HepG2 (cell line): ENCODE measurements around the gene CARMIL1. TPM values are rescaled to one million over a fixed set of nuclear protein-coding genes. Genes with fewer than 3 reads are reported as not detected.

Experiments used
- ATAC-seq: fragments of 200-7000 bp; cut with Tn5 transposase; 3 replicates; pipeline ENCODE4 v1.9.1; 2020; ENCODE audit warnings: mild to moderate bottlenecking, moderate library complexity
- BruUV-seq: library from RNA; stranded (reverse); fragments of 400-500 nt; replicated peaks from 2 replicates; lab custom pipeline; 2021; lab: Mats Ljungman, UMichigan
- CTCF ChIA-PET: fragments of 300-600 bp; formaldehyde crosslinking; extraction: SDS; loops from one replicate; lab custom pipeline; 2021; ENCODE audit warnings: low total read pairs, inconsistent platforms, low intra/inter-chr PET ratio; lab: Yijun Ruan, JAX
- POLR2A ChIA-PET: fragments of 350-600 bp; sonication (Branson Sonifier 250); formaldehyde crosslinking; loops from one replicate; lab custom pipeline; 2020; ENCODE audit warnings: antibody characterized with exemption, inconsistent platforms; lab: Yijun Ruan, JAX
- DNase-seq: peaks from one replicate; pipeline ENCODE4 v3.0.0-alpha.2; 2015; ENCODE audit warnings: low spot score
- FAIRE-seq: peaks from 3 replicates; lab custom pipeline; 2011; peaks lifted over from hg19 to GRCh38; lab: Jason Lieb, UNC
- H2AFZ ChIP-seq: one replicate; pipeline ENCODE4 v1.6.1; 2011; ENCODE audit warnings: low read length, inconsistent platforms
- H3K27ac ChIP-seq: fragments of 300-600 bp; 3 replicates; pipeline ENCODE4 v1.8.0; 2011; ENCODE audit warnings: mixed run types, mild to moderate bottlenecking, mixed read lengths, low read length, inconsistent platforms; ENCODE audit not compliant: insufficient read depth; ENCODE audit errors: extremely low read length
- H3K27me3 ChIP-seq, 2 experiments: fragments of 200-600 bp in 1 of 2; 2 replicates in 1 of 2; 3 replicates in 1 of 2; pipeline versions ENCODE4 v1.6.0 to v1.8.0; 2011; ENCODE audit warnings: low read length in 2 of 2, mild to moderate bottlenecking in 2 of 2, moderate library complexity in 2 of 2, inconsistent platforms in 1 of 2; ENCODE audit not compliant: insufficient read depth in 2 of 2, control insufficient read depth in 1 of 2
- H3K36me3 ChIP-seq, 2 experiments: fragments of 200-600 bp in 1 of 2; replicated peaks in 1 of 2; 2 replicates in 1 of 2; 3 replicates in 1 of 2; pipeline versions ENCODE4 v1.5.1 to v1.8.0; 2011; ENCODE audit warnings: low read length in 2 of 2, inconsistent platforms in 1 of 2; ENCODE audit not compliant: insufficient read depth in 2 of 2, control insufficient read depth in 1 of 2
- H3K4me1 ChIP-seq: 2 replicates; pipeline ENCODE4 v1.5.1; 2012; ENCODE audit warnings: low read length, inconsistent platforms; ENCODE audit not compliant: insufficient read depth
- H3K4me2 ChIP-seq: 2 replicates; pipeline ENCODE4 v1.6.0; 2011; ENCODE audit warnings: low read depth, low read length, inconsistent platforms
- H3K4me3 ChIP-seq, 3 experiments: fragments of 200-600 bp in 1 of 3; sonication (generic), shearing (Covaris generic) in 1 of 3; replicated peaks in 1 of 3; 2 replicates each; pipeline ENCODE4 v1.5.1; 2011 to 2016; ENCODE audit warnings: low read length in 3 of 3, inconsistent platforms in 2 of 3, low read depth in 2 of 3, mild to moderate bottlenecking in 2 of 3, control low read depth in 1 of 3, mixed read lengths in 1 of 3; ENCODE audit not compliant: insufficient read depth in 1 of 3
- H3K79me2 ChIP-seq: one replicate; pipeline ENCODE4 v1.6.1; 2011; ENCODE audit warnings: low read length, inconsistent platforms; ENCODE audit not compliant: insufficient read depth
- H3K9ac ChIP-seq: 2 replicates; pipeline ENCODE4 v1.6.0; 2011; ENCODE audit warnings: mild to moderate bottlenecking, low read depth, low read length, inconsistent platforms; ENCODE audit not compliant: insufficient read depth
- H3K9me3 ChIP-seq: 2 replicates; pipeline ENCODE4 v1.5.1; 2012; ENCODE audit warnings: mild to moderate bottlenecking, low read length
- H4K20me1 ChIP-seq: 2 replicates; pipeline ENCODE4 v1.6.0; 2011; ENCODE audit warnings: inconsistent platforms, mild to moderate bottlenecking, low read length, moderate library complexity; ENCODE audit not compliant: insufficient read depth
- DPF2 ChIP-seq: sonication (generic); formaldehyde crosslinking; IDR thresholded peaks from 2 replicates; pipeline ENCODE4 v1.4.0; 2020; ENCODE audit warnings: mild to moderate bottlenecking, low read depth, missing genetic modification reagents, borderline replicate concordance
- HMG20A ChIP-seq: IDR thresholded peaks from 2 replicates; pipeline ENCODE4 v1.6.1; 2016; ENCODE audit warnings: borderline replicate concordance
- IKZF4 ChIP-seq: sonication (generic); formaldehyde crosslinking; IDR thresholded peaks from 2 replicates; pipeline ENCODE4 v1.5.1; 2020; ENCODE audit warnings: borderline replicate concordance, mild to moderate bottlenecking, low read depth, missing genetic modification reagents; ENCODE audit errors: not compliant biosample characterization
- SMARCE1 ChIP-seq: fragments of 450-650 bp; IDR thresholded peaks from 2 replicates; pipeline ENCODE4 v1.6.1; 2017; ENCODE audit warnings: borderline replicate concordance
- SRSF4 ChIP-seq: fragments of 200-400 bp; formaldehyde crosslinking; IDR thresholded peaks from one replicate; pipeline ENCODE4 v1.6.1; 2018; ENCODE audit warnings: mild to moderate bottlenecking, low read depth, low read length, moderate library complexity; ENCODE audit not compliant: poor library complexity, severe bottlenecking
- SYNCRIP ChIP-seq: fragments of 200-400 bp; formaldehyde crosslinking; IDR thresholded peaks from 2 replicates; pipeline ENCODE4 v1.6.1; 2018; ENCODE audit warnings: mild to moderate bottlenecking, low read depth, low read length; ENCODE audit not compliant: insufficient read depth
- ZFP36L2 ChIP-seq: sonication (generic); formaldehyde crosslinking; IDR thresholded peaks from 2 replicates; pipeline ENCODE4 v1.4.0; 2020; ENCODE audit warnings: missing genetic modification reagents
- ZKSCAN8 ChIP-seq: IDR thresholded peaks from 2 replicates; pipeline ENCODE4 v1.6.1; 2016; ENCODE audit warnings: borderline replicate concordance, missing genetic modification reagents, missing compliant biosample characterization
- ZNF121 ChIP-seq: sonication (generic); formaldehyde crosslinking; IDR thresholded peaks from 2 replicates; pipeline ENCODE4 v1.5.0; 2020; ENCODE audit warnings: mild to moderate bottlenecking, missing genetic modification reagents
- ZNF441 ChIP-seq: sonication (generic); formaldehyde crosslinking; IDR thresholded peaks from 2 replicates; pipeline ENCODE4 v1.7.0; 2021; ENCODE audit warnings: missing genetic modification reagents, borderline replicate concordance
- ZNF747 ChIP-seq: sonication (generic); formaldehyde crosslinking; IDR thresholded peaks from 2 replicates; pipeline ENCODE4 v1.8.1; 2023; ENCODE audit warnings: missing genetic modification reagents, mild to moderate bottlenecking, borderline replicate concordance
- WGBS: methylation state at CpG from one replicate; pipeline ENCODE4 v1.1.6; 2017; ENCODE audit warnings: low lambda C conversion rate; 5-methylcytosine and 5-hydroxymethylcytosine counted together
- in situ Hi-C: cut with HindIII; loops from 2 replicates; pipeline ENCODE4 v1.10.0; 2017; ENCODE audit warnings: low pct_unique_long_range_greater_than_20kb; ENCODE audit not compliant: extremely low pct_ligation_motif_present
- intact Hi-C: fragments of 100-400 bp; cut with micrococcal nuclease; formaldehyde crosslinking; loops from one replicate; pipeline ENCODE4 v1.10.0; 2022; ENCODE audit not compliant: unreplicated experiment
- polyA plus RNA-seq, 8 experiments: library from polyadenylated mRNA; depleted of rRNA in 3 of 8; stranded (reverse) in 7 of 8; unstranded in 1 of 8; fragments of >200 nt; fragmentation: Illumina TruSeq in 4 of 8; extraction: Trizol in 4 of 8; gene quantifications; 2 replicates each; pipeline versions ENCODE4 v1.2.1 to v1.2.3, GENCODE V29; 2011 to 2016; ENCODE audit warnings: low read depth in 4 of 8, missing spikeins in 1 of 8, mixed read lengths in 1 of 8; ENCODE audit not compliant: insufficient read depth in 1 of 8
- total RNA-seq, 5 experiments: library from RNA; depleted of rRNA; stranded (reverse); fragments of >200 nt; fragmentation: Illumina TruSeq; extraction: Trizol; gene quantifications; 2 replicates each; pipeline ENCODE4 v1.2.3, GENCODE V29; 2016; ENCODE audit warnings: low read depth in 1 of 5
- TF ChIP-seq, protein P1 (sequence below): sonication (generic); formaldehyde crosslinking; IDR thresholded peaks from 2 replicates; pipeline ENCODE4 v1.9.0; 2021; ENCODE audit warnings: mild to moderate bottlenecking, missing genetic modification reagents
- TF ChIP-seq, protein P2 (sequence below): sonication (generic); formaldehyde crosslinking; IDR thresholded peaks from 2 replicates; pipeline ENCODE4 v1.4.0; 2020; ENCODE audit warnings: mild to moderate bottlenecking, missing genetic modification reagents
- TF ChIP-seq, protein P3 (sequence below): sonication (generic); formaldehyde crosslinking; IDR thresholded peaks from 2 replicates; pipeline ENCODE4 v1.8.0; 2023; ENCODE audit warnings: mild to moderate bottlenecking, missing genetic modification reagents

The CARMIL1 gene
- total and polyA plus RNA-seq, 2 of the 13 experiments (the other 11 are each of a cell fraction or from before 2014, with no cell fraction given) = 1.8 to 2.6 TPM

DNA sequence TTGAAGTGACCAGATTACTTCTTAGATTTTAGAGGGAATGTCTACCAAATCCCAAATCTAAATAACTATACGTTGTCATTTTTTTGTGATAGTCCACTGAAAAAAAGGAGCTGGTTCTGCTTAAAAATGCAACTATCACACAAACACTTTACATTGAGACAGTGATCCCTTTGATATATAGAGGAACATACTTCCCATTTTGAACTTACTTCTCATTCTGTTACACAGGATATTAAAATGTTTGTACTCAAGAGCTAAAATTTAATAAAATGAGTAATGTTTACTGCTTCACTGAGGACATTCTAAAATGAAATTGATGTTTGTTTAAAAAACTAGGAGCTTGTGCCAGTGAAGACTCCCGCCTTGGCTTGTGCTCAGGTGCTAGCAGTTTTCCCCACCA, 174.1 kb downstream of the CARMIL1 start:
- ChIA-PET CTCF (no interaction called here), POLR2A (no interaction called here)
- H3K4me2 ChIP-seq = no peak overlapping the region
- no peak overlapping the region for H3K9ac ChIP-seq
- no peak overlapping the region for H3K27ac ChIP-seq
- TF ChIP-seq, protein P1, sequence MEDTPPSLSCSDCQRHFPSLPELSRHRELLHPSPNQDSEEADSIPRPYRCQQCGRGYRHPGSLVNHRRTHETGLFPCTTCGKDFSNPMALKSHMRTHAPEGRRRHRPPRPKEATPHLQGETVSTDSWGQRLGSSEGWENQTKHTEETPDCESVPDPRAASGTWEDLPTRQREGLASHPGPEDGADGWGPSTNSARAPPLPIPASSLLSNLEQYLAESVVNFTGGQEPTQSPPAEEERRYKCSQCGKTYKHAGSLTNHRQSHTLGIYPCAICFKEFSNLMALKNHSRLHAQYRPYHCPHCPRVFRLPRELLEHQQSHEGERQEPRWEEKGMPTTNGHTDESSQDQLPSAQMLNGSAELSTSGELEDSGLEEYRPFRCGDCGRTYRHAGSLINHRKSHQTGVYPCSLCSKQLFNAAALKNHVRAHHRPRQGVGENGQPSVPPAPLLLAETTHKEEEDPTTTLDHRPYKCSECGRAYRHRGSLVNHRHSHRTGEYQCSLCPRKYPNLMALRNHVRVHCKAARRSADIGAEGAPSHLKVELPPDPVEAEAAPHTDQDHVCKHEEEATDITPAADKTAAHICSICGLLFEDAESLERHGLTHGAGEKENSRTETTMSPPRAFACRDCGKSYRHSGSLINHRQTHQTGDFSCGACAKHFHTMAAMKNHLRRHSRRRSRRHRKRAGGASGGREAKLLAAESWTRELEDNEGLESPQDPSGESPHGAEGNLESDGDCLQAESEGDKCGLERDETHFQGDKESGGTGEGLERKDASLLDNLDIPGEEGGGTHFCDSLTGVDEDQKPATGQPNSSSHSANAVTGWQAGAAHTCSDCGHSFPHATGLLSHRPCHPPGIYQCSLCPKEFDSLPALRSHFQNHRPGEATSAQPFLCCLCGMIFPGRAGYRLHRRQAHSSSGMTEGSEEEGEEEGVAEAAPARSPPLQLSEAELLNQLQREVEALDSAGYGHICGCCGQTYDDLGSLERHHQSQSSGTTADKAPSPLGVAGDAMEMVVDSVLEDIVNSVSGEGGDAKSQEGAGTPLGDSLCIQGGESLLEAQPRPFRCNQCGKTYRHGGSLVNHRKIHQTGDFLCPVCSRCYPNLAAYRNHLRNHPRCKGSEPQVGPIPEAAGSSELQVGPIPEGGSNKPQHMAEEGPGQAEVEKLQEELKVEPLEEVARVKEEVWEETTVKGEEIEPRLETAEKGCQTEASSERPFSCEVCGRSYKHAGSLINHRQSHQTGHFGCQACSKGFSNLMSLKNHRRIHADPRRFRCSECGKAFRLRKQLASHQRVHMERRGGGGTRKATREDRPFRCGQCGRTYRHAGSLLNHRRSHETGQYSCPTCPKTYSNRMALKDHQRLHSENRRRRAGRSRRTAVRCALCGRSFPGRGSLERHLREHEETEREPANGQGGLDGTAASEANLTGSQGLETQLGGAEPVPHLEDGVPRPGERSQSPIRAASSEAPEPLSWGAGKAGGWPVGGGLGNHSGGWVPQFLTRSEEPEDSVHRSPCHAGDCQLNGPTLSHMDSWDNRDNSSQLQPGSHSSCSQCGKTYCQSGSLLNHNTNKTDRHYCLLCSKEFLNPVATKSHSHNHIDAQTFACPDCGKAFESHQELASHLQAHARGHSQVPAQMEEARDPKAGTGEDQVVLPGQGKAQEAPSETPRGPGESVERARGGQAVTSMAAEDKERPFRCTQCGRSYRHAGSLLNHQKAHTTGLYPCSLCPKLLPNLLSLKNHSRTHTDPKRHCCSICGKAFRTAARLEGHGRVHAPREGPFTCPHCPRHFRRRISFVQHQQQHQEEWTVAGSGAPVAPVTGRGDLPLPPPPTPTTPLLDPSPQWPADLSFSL (CRISPR knock-in tag) = no peak
- TF ChIP-seq HMG20A (CRISPR knock-in tag) (no peak), IKZF4 (CRISPR knock-in tag) (no peak), SRSF4 (no peak), SMARCE1 (no peak), ZFP36L2 (no peak), ZKSCAN8 (CRISPR knock-in tag) (no peak), ZNF121 (CRISPR knock-in tag) (no peak), SYNCRIP (no peak), ZNF441 (no peak), DPF2 (no peak), ZNF747 (CRISPR knock-in tag) (no peak)
- TF ChIP-seq, protein P2, sequence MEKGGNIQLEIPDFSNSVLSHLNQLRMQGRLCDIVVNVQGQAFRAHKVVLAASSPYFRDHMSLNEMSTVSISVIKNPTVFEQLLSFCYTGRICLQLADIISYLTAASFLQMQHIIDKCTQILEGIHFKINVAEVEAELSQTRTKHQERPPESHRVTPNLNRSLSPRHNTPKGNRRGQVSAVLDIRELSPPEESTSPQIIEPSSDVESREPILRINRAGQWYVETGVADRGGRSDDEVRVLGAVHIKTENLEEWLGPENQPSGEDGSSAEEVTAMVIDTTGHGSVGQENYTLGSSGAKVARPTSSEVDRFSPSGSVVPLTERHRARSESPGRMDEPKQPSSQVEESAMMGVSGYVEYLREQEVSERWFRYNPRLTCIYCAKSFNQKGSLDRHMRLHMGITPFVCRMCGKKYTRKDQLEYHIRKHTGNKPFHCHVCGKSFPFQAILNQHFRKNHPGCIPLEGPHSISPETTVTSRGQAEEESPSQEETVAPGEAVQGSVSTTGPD (CRISPR knock-in tag) = no peak
- TF ChIP-seq, protein P3, sequence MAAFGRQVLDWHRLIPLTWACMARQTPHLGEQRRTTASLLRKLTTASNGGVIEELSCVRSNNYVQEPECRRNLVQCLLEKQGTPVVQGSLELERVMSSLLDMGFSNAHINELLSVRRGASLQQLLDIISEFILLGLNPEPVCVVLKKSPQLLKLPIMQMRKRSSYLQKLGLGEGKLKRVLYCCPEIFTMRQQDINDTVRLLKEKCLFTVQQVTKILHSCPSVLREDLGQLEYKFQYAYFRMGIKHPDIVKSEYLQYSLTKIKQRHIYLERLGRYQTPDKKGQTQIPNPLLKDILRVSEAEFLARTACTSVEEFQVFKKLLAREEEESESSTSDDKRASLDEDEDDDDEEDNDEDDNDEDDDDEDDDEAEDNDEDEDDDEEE (CRISPR knock-in tag) = no peak
- WGBS = 75% methylated on average over 2 of the region's 2 CpGs
- no peak overlapping the region for H2AFZ ChIP-seq
- no peaks in the 10 kb centered on the region for H3K9me3 ChIP-seq
- ATAC-seq (no peak), DNase-seq (no peak), FAIRE-seq (no peak)
- BruUV-seq = no TSS peak
- no peaks in the 10 kb centered on the region for H3K27me3 ChIP-seq
- in situ Hi-C loops (no loop called here), intact Hi-C loops (no loop called here)
- H3K4me1 ChIP-seq = no peaks in the 10 kb centered on the region
- no peaks in the 10 kb centered on the region for H3K79me2 ChIP-seq
- no peaks in the 10 kb centered on the region for H3K36me3 ChIP-seq
- no peak overlapping the region for H3K4me3 ChIP-seq
- no peaks in the 10 kb centered on the region for H4K20me1 ChIP-seq
